Measurements from ENCODE around the gene CDA.

- TF ChIP-seq, protein P1, sequence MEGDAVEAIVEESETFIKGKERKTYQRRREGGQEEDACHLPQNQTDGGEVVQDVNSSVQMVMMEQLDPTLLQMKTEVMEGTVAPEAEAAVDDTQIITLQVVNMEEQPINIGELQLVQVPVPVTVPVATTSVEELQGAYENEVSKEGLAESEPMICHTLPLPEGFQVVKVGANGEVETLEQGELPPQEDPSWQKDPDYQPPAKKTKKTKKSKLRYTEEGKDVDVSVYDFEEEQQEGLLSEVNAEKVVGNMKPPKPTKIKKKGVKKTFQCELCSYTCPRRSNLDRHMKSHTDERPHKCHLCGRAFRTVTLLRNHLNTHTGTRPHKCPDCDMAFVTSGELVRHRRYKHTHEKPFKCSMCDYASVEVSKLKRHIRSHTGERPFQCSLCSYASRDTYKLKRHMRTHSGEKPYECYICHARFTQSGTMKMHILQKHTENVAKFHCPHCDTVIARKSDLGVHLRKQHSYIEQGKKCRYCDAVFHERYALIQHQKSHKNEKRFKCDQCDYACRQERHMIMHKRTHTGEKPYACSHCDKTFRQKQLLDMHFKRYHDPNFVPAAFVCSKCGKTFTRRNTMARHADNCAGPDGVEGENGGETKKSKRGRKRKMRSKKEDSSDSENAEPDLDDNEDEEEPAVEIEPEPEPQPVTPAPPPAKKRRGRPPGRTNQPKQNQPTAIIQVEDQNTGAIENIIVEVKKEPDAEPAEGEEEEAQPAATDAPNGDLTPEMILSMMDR (IDR thresholded peaks at IDR 0.05), result no peak
- TF ChIP-seq POLR2A (IDR thresholded peaks at IDR 0.05), result no peak
Measured at GRCh38 chr1:20643080-20643479, 54.2 kb downstream of the CDA start.

Measured in thyroid gland (tissue), 4 donors.